ENCODE results near the gene CD1C. TPM values are rescaled to one million over a fixed set of nuclear protein-coding genes. Genes with fewer than 3 reads are reported as not detected.

The CD1C gene
- total RNA-seq, 2 experiments from 2014 or later: 0.19 to 0.37 TPM

GRCh38 chr1:158283965-158284364 is 5.8 kb upstream of the CD1C start:
- peaks cover 37% of the 10 kb centered on the region for H3K27me3 Mint-ChIP-seq (ENCODE audit: low read depth)
- CTCF ChIA-PET: interaction anchor here (0.6 kb wide), 1 partner anchor 199 kb away, joined by 3 read pairs; no protein-coding TSS in a partner anchor
- H3K27ac Mint-ChIP-seq: no peak overlapping the region
- peaks cover 9% of the 10 kb centered on the region for H3K9me3 Mint-ChIP-seq
- peaks cover 2% of the 10 kb centered on the region for H3K36me3 Mint-ChIP-seq (ENCODE audit: low read depth)
- DNase-seq: no peak
- H3K4me3 Mint-ChIP-seq: no peak overlapping the region
- peaks cover 10% of the 10 kb centered on the region for H3K4me1 Mint-ChIP-seq (ENCODE audit: low read depth)
- intact Hi-C loops (cut with micrococcal nuclease): no loop called here

DNA sequence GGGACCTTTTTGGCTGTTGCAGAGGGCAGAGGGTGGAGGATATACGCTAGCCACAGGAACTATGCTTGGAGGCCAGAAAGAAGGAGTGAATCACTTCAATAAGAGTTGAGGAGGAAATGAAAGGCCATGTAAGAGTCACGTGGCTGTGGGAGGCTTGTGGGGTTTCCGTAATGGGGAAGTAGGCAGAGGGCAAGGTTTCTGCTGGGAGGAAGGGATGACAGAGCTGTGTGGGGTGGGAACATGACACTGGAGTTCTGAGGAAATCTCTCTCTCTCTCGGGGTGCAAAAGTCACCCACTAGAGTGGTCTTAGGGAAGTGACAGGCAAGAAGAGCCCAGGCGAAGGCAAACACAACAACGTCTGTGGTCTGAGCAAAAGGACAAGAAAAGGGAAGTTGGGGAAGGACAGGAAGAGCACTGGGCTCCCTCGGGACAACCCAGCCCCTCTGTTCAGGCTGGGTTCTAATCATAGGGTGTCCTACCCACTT is 3.9 kb upstream of the CD1C start:
- peak; percentile 12 for DNase-seq
- Mint-ChIP-seq H3K9me3 (peaks cover 9% of the 10 kb centered on the region), H3K4me3 (peak overlapping the region; percentile 10), H3K36me3 (ENCODE audit: low read depth) (peaks cover 2% of the 10 kb centered on the region), H3K27me3 (ENCODE audit: low read depth) (peaks cover 37% of the 10 kb centered on the region), H3K4me1 (ENCODE audit: low read depth) (peaks cover 10% of the 10 kb centered on the region), H3K27ac (no peak overlapping the region)
- CTCF ChIA-PET: no interaction called here
- intact Hi-C loops (cut with micrococcal nuclease): no loop called here

DNA sequence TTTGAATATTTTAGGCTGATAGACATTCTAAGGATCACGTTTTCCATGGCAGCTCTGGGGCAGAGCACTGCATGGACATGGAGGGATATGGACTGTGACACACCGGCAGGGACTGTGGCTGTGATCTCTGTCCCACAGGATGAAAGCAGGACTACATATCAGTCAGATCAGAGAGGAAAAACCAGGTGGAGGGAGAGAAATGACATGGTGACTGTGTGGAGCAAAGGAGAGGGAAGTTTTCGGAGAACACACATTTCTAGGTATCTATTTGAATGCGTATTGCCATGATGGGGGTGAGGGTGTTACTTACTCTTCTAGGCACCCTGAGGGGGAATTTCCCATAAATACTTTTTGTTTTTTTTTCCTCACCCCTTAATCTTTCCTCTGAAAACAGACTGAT is 3.2 kb upstream of the CD1C start:
- H3K27me3 Mint-ChIP-seq (ENCODE audit: low read depth): peaks cover 35% of the 10 kb centered on the region
- CTCF ChIA-PET: interaction anchor here (0.7 kb wide), 1 partner anchor 37 kb away, joined by 3 read pairs; no protein-coding TSS in a partner anchor
- H3K36me3 Mint-ChIP-seq (ENCODE audit: low read depth): peaks cover under 1% of the 10 kb centered on the region
- peaks cover 10% of the 10 kb centered on the region for H3K4me1 Mint-ChIP-seq (ENCODE audit: low read depth)
- intact Hi-C loops (cut with micrococcal nuclease): no loop called here
- H3K4me3 Mint-ChIP-seq: no peak overlapping the region
- no peak for DNase-seq
- H3K27ac Mint-ChIP-seq: no peak overlapping the region
- H3K9me3 Mint-ChIP-seq: peaks cover 3% of the 10 kb centered on the region

DNA sequence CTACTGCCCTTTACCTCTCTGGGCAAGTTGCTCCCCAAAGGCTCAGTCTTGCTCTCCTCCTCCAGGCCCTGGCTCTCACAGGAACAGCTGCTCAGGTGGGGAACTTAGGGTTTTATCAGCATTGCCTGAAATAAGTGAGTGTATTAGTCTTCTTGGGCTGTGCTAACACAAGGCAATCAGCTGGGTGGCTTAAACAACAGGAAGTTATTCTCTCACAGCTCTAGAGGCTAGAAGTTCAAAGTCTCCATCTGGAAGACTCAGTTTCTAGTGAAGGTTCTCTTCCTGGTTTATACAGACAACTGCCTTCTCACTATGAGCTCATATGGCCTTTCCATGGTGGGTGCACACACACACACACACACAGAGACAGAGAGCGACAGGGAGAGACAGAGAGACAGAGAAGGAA is 2.8 kb upstream of the CD1C start:
- peaks cover 2% of the 10 kb centered on the region for H3K9me3 Mint-ChIP-seq
- H3K4me1 Mint-ChIP-seq (ENCODE audit: low read depth): peaks cover 10% of the 10 kb centered on the region
- H3K27me3 Mint-ChIP-seq (ENCODE audit: low read depth): peaks cover 33% of the 10 kb centered on the region
- no peak overlapping the region for H3K27ac Mint-ChIP-seq
- H3K4me3 Mint-ChIP-seq: no peak overlapping the region
- CTCF ChIA-PET: interaction anchor here (0.7 kb wide), 1 partner anchor 36 kb away, joined by 3 read pairs; no protein-coding TSS in a partner anchor
- intact Hi-C loops (cut with micrococcal nuclease): no loop called here
- no peak for DNase-seq
- H3K36me3 Mint-ChIP-seq (ENCODE audit: low read depth): no peaks in the 10 kb centered on the region

- peaks cover 8% of the 10 kb centered on the region for H3K4me1 Mint-ChIP-seq (ENCODE audit: low read depth)
- no peak overlapping the region for H3K4me3 Mint-ChIP-seq
- H3K36me3 Mint-ChIP-seq (ENCODE audit: low read depth): no peaks in the 10 kb centered on the region
- intact Hi-C loops (cut with micrococcal nuclease): no loop called here
- H3K27me3 Mint-ChIP-seq (ENCODE audit: low read depth): peaks cover 18% of the 10 kb centered on the region
- H3K9me3 Mint-ChIP-seq: no peaks in the 10 kb centered on the region
- CTCF ChIA-PET: no interaction called here
- no peak overlapping the region for H3K27ac Mint-ChIP-seq
- DNase-seq: no peak
Observed at GRCh38 chr1:158290321-158290844, 660 bp downstream of the CD1C start.

DNA sequence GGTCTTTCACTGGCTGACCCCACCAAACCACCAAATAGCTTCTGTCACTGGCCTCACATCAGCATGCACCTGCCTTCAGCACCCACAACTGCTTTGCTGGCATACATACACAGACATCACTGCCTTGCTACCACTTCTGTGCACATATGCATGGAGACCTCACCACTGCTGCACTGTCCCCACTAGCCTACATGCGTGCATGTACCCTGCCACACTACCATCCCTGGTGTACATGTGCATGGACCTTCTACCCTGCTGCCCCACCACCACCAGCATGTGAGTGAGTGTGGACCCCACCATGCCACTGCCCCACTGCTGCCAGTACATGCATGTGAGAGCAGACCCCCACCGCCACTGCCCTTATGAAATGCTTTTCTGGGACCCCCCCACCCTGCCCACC is 6.1 kb downstream of the CD1C start:
- Mint-ChIP-seq H3K36me3 (ENCODE audit: low read depth) (peaks cover 2% of the 10 kb centered on the region), H3K27ac (no peak overlapping the region), H3K4me1 (ENCODE audit: low read depth) (no peaks in the 10 kb centered on the region), H3K27me3 (ENCODE audit: low read depth) (peaks cover 22% of the 10 kb centered on the region), H3K4me3 (no peak overlapping the region), H3K9me3 (peaks cover 17% of the 10 kb centered on the region)
- intact Hi-C loops (cut with micrococcal nuclease): no loop called here
- CTCF ChIA-PET: no interaction called here
- DNase-seq: no peak

DNA sequence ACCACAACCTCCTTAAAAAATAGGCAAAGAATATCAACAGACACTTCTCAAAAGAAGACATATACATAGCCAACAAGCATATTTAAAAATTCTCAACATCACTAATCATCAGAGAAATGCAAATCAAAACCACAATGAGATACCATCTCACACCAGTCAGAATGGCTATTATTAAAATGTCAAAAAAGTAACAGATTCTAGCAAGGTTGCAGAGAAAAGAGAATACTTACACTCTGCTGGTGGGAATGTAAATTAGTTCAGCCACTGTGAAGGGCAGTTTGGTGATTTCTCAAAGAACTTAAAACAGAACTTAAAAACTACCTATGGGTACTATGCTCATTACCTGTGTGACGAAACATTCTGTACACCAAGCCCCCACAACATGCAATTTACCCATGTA is 20.9 kb downstream of the CD1C start:
- no peak for DNase-seq
- H3K36me3 Mint-ChIP-seq (ENCODE audit: low read depth): no peaks in the 10 kb centered on the region
- intact Hi-C loops (cut with micrococcal nuclease): no loop called here
- no peaks in the 10 kb centered on the region for H3K27me3 Mint-ChIP-seq (ENCODE audit: low read depth)
- H3K27ac Mint-ChIP-seq: no peak overlapping the region
- peaks cover 23% of the 10 kb centered on the region for H3K9me3 Mint-ChIP-seq
- CTCF ChIA-PET: no interaction called here
- no peaks in the 10 kb centered on the region for H3K4me1 Mint-ChIP-seq (ENCODE audit: low read depth)
- H3K4me3 Mint-ChIP-seq: no peak overlapping the region

GRCh38 chr1:158311066-158311465 is 21.3 kb downstream of the CD1C start:
- no peak for DNase-seq
- intact Hi-C loops (cut with micrococcal nuclease): no loop called here
- Mint-ChIP-seq H3K27me3 (ENCODE audit: low read depth) (no peaks in the 10 kb centered on the region), H3K27ac (no peak overlapping the region), H3K4me1 (ENCODE audit: low read depth) (no peaks in the 10 kb centered on the region), H3K36me3 (ENCODE audit: low read depth) (no peaks in the 10 kb centered on the region), H3K4me3 (no peak overlapping the region), H3K9me3 (peaks cover 23% of the 10 kb centered on the region)
- CTCF ChIA-PET: no interaction called here

- intact Hi-C loops (cut with micrococcal nuclease): no loop called here
- H3K36me3 Mint-ChIP-seq (ENCODE audit: low read depth): no peaks in the 10 kb centered on the region
- H3K27me3 Mint-ChIP-seq (ENCODE audit: low read depth): peaks cover 21% of the 10 kb centered on the region
- DNase-seq: no peak
- H3K4me1 Mint-ChIP-seq (ENCODE audit: low read depth): no peaks in the 10 kb centered on the region
- no peak overlapping the region for H3K27ac Mint-ChIP-seq
- H3K4me3 Mint-ChIP-seq: no peak overlapping the region
- no peaks in the 10 kb centered on the region for H3K9me3 Mint-ChIP-seq
- CTCF ChIA-PET: interaction anchor here (0.6 kb wide), 1 partner anchor 37 kb away, joined by 3 read pairs; no protein-coding TSS in a partner anchor
Observed at GRCh38 chr1:158323866-158324265, 34.1 kb downstream of the CD1C start.

GRCh38 chr1:158324395-158324794 is 34.7 kb downstream of the CD1C start:
- H3K36me3 Mint-ChIP-seq (ENCODE audit: low read depth): no peaks in the 10 kb centered on the region
- peaks cover 26% of the 10 kb centered on the region for H3K27me3 Mint-ChIP-seq (ENCODE audit: low read depth)
- DNase-seq: no peak
- no peak overlapping the region for H3K27ac Mint-ChIP-seq
- H3K4me3 Mint-ChIP-seq: no peak overlapping the region
- CTCF ChIA-PET: no interaction called here
- intact Hi-C loops (cut with micrococcal nuclease): no loop called here
- no peaks in the 10 kb centered on the region for H3K4me1 Mint-ChIP-seq (ENCODE audit: low read depth)
- H3K9me3 Mint-ChIP-seq: no peaks in the 10 kb centered on the region

DNA sequence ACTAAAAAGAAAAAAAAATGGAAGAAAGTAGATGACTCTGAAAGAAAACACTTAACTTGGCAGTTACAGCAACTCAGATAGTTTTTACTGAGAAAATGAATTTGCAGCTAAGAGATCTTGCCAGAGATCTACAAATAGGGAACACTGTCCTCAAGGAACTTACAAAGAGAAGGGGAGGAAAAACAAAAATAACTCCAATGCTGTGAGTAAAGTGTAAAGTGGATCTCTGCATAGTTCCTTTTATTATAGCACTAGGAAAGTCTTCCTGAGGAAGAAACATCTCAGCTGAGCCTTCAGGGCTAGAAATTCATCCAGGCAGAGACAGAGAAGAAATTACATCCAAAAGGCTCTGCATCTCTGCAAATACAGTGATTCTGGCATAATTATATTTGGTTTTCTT is 37.8 kb downstream of the CD1C start:
- Mint-ChIP-seq H3K36me3 (ENCODE audit: low read depth) (no peaks in the 10 kb centered on the region), H3K4me1 (ENCODE audit: low read depth) (no peaks in the 10 kb centered on the region), H3K27me3 (ENCODE audit: low read depth) (peaks cover 21% of the 10 kb centered on the region), H3K27ac (no peak overlapping the region), H3K4me3 (no peak overlapping the region), H3K9me3 (no peaks in the 10 kb centered on the region)
- DNase-seq: no peak
- intact Hi-C loops (cut with micrococcal nuclease): no loop called here
- CTCF ChIA-PET: no interaction called here

DNA sequence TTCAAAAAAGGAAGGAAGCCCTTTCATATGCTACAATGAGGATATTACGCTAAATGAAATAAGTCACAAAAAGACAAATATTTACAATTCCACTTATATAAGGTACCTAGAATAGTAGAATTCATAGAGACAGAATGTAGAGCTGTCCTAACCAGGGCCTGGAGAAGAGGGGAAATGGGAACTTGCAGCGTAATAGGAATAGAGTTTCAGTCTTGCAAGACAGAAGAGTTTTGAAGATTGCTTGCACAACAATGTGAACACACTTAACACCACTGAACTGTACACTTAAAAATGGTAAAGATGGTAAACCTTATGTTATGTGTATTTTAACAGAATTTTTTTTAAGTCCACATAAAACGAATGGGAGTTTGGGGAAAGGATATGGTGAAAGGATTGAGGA is 38.7 kb downstream of the CD1C start:
- Mint-ChIP-seq H3K27me3 (ENCODE audit: low read depth) (peaks cover 16% of the 10 kb centered on the region), H3K27ac (no peak overlapping the region), H3K4me1 (ENCODE audit: low read depth) (no peaks in the 10 kb centered on the region), H3K9me3 (no peaks in the 10 kb centered on the region), H3K36me3 (ENCODE audit: low read depth) (no peaks in the 10 kb centered on the region), H3K4me3 (no peak overlapping the region)
- CTCF ChIA-PET: no interaction called here
- intact Hi-C loops (cut with micrococcal nuclease): no loop called here
- DNase-seq: no peak

DNA sequence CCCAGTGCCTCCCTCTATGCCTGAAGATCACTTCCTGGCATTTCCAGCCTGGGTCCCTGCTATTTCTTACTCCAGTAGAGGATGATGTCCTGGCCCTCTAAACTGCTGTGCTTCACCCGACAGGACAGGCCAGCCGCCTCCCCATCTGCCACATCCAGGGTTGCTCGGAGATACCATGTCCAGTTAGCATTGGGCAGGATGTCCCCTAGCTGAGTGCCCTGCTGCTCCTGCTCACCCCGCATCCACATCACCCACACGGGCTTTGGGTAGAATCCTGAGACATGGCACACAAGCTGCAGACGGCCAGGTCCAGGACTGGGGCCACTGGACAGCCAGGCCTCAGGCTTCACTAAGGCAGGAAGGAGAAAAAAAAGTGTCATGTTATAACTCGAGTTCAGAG is 39.6 kb downstream of the CD1C start:
- H3K9me3 Mint-ChIP-seq: no peaks in the 10 kb centered on the region
- no peaks in the 10 kb centered on the region for H3K36me3 Mint-ChIP-seq (ENCODE audit: low read depth)
- CTCF ChIA-PET: interaction anchor here (2.1 kb wide), 1 partner anchor 125 kb away, joined by 17 read pairs; no protein-coding TSS in a partner anchor
- peaks cover 17% of the 10 kb centered on the region for H3K27me3 Mint-ChIP-seq (ENCODE audit: low read depth)
- no peak for DNase-seq
- H3K4me1 Mint-ChIP-seq (ENCODE audit: low read depth): no peaks in the 10 kb centered on the region
- intact Hi-C loops (cut with micrococcal nuclease): loop anchor here (1.0 kb wide), 1 partner anchor 125 kb away; no protein-coding TSS in a partner anchor
- no peak overlapping the region for H3K4me3 Mint-ChIP-seq
- H3K27ac Mint-ChIP-seq: no peak overlapping the region

Measured in activated naive CD4-positive, alpha-beta T cell treated with anti-CD3 and anti-CD28 coated beads for 36 hours (primary cell).